CD14-positive monocyte (primary cell): ENCODE data around the gene STXBP5. TPM values are rescaled to one million over a fixed set of nuclear protein-coding genes. Genes with fewer than 3 reads are reported as not detected.

Experiments used
- DNase-seq, 3 donors: peaks; one replicate each; pipeline ENCODE4 v3.0.0-alpha.2; 2011 to 2022
- H2AFZ ChIP-seq: 2 replicates; pipeline ENCODE4 v1.6.0; 2012; ENCODE audit warnings: mild to moderate bottlenecking, low read depth, low read length, inconsistent platforms; ENCODE audit not compliant: insufficient read depth, poor library complexity, severe bottlenecking
- H3K27ac ChIP-seq, 2 donors: 1 replicate in 1 of 2; 2 replicates in 1 of 2; pipeline ENCODE4 v1.5.1; 2012 to 2013; ENCODE audit warnings: low read length in 2 of 2, control low read depth in 1 of 2, inconsistent platforms in 1 of 2, low read depth in 1 of 2, mild to moderate bottlenecking in 1 of 2
- H3K27me3 ChIP-seq, 2 donors: one replicate each; pipeline versions ENCODE4 v1.6.0 to v1.6.1; 2011 to 2013; ENCODE audit warnings: low read length in 2 of 2; ENCODE audit not compliant: control insufficient read depth in 2 of 2, insufficient read depth in 2 of 2
- H3K36me3 ChIP-seq, 2 donors: replicated peaks in 1 of 2; 1 replicate in 1 of 2; 2 replicates in 1 of 2; pipeline versions ENCODE4 v1.5.1 to v1.6.1; 2012 to 2013; ENCODE audit warnings: low read length in 2 of 2, control low read depth in 1 of 2, inconsistent platforms in 1 of 2, mild to moderate bottlenecking in 1 of 2; ENCODE audit not compliant: insufficient read depth in 2 of 2, control insufficient read depth in 1 of 2
- H3K4me1 ChIP-seq, 2 donors: 1 replicate in 1 of 2; 2 replicates in 1 of 2; pipeline versions ENCODE4 v1.5.1 to v1.6.1; 2012 to 2013; ENCODE audit warnings: low read length in 2 of 2, control low read depth in 1 of 2, inconsistent platforms in 1 of 2, mild to moderate bottlenecking in 1 of 2, moderate library complexity in 1 of 2; ENCODE audit not compliant: insufficient read depth in 2 of 2, control insufficient read depth in 1 of 2
- H3K4me2 ChIP-seq: replicated peaks from 2 replicates; pipeline ENCODE3; 2012; ENCODE audit warnings: low read length, moderate library complexity, mild to moderate bottlenecking; ENCODE audit not compliant: poor library complexity, severe bottlenecking; ENCODE audit errors: extremely low read depth
- H3K4me3 ChIP-seq, 3 experiments: fragments of 200-600 bp in 1 of 3; sonication (generic) in 1 of 3; replicated peaks in 1 of 3; 1 replicate in 2 of 3; 2 replicates in 1 of 3; pipeline ENCODE4 v1.5.1; 2011 to 2013; ENCODE audit warnings: low read length in 3 of 3, mild to moderate bottlenecking in 3 of 3, control low read depth in 2 of 3, low read depth in 2 of 3, inconsistent platforms in 1 of 3, moderate library complexity in 1 of 3
- H3K79me2 ChIP-seq: 2 replicates; pipeline ENCODE4 v1.6.0; 2012; ENCODE audit warnings: mild to moderate bottlenecking, control low read depth, inconsistent platforms, low read length, moderate library complexity; ENCODE audit not compliant: insufficient read depth
- H3K9ac ChIP-seq: 2 replicates; pipeline ENCODE4 v1.6.0; 2017; ENCODE audit warnings: low read length, mild to moderate bottlenecking; ENCODE audit not compliant: insufficient read depth, poor library complexity, severe bottlenecking
- H3K9me3 ChIP-seq, 2 donors: replicated peaks in 1 of 2; 1 replicate in 1 of 2; 2 replicates in 1 of 2; pipeline versions ENCODE4 v1.5.1 to v1.6.1; 2012 to 2013; ENCODE audit warnings: low read length in 2 of 2, control low read depth in 1 of 2; ENCODE audit not compliant: control insufficient read depth in 1 of 2, insufficient read depth in 1 of 2
- H4K20me1 ChIP-seq: 2 replicates; pipeline ENCODE4 v1.6.0; 2012; ENCODE audit warnings: mild to moderate bottlenecking, low read length, control low read depth, moderate library complexity; ENCODE audit not compliant: insufficient read depth
- H3K27ac Mint-ChIP-seq, 7 donors: one replicate each; pipeline ENCODE4 v1.8.0; 2020; ENCODE audit warnings: mild to moderate bottlenecking in 7 of 7, mixed read lengths in 7 of 7, moderate library complexity in 6 of 7, inconsistent platforms in 2 of 7
- H3K27me3 Mint-ChIP-seq, 3 donors: one replicate each; pipeline ENCODE4 v1.8.0; 2021 to 2022; ENCODE audit warnings: low read depth in 3 of 3, mild to moderate bottlenecking in 3 of 3, mixed read lengths in 3 of 3, moderate library complexity in 3 of 3, inconsistent platforms in 1 of 3
- H3K36me3 Mint-ChIP-seq, 2 donors: one replicate each; pipeline ENCODE4 v1.8.0; 2020; ENCODE audit warnings: mixed read lengths in 2 of 2, inconsistent platforms in 1 of 2, mild to moderate bottlenecking in 1 of 2
- H3K4me1 Mint-ChIP-seq: one replicate; pipeline ENCODE4 v1.8.0; 2020; ENCODE audit warnings: mild to moderate bottlenecking, mixed read lengths
- H3K4me3 Mint-ChIP-seq, 2 donors: one replicate each; pipeline ENCODE4 v1.8.0; 2020; ENCODE audit warnings: mild to moderate bottlenecking in 2 of 2, mixed read lengths in 2 of 2, moderate library complexity in 1 of 2
- H3K9me3 Mint-ChIP-seq, 7 donors: one replicate each; pipeline ENCODE4 v1.8.0; 2020 to 2022; ENCODE audit warnings: mixed read lengths in 7 of 7, mild to moderate bottlenecking in 6 of 7, moderate library complexity in 6 of 7, inconsistent platforms in 2 of 7
- CTCF ChIP-seq: fragments of 200-600 bp; IDR thresholded peaks from one replicate; pipeline ENCODE4 v1.8.0; 2022; ENCODE audit warnings: antibody characterized with exemption, mild to moderate bottlenecking
- WGBS: methylation state at CpG from one replicate; pipeline ENCODE4 v1.1.5; 2013; ENCODE audit warnings: missing lambda C conversion rate; ENCODE audit not compliant: insufficient coverage; 5-methylcytosine and 5-hydroxymethylcytosine counted together
- intact Hi-C, 2 donors: fragments of 100-400 bp; cut with micrococcal nuclease; formaldehyde crosslinking; loops; one replicate each; pipeline versions ENCODE4 v1.15.0 to v1.15.1; 2023
- polyA plus RNA-seq, 3 donors: library from polyadenylated mRNA; depleted of rRNA in 1 of 3; unstranded in 2 of 3; stranded (reverse) in 1 of 3; fragments of 300-500 nt in 2 of 3; fragments of >200 nt in 1 of 3; fragmentation: Illumina TruSeq in 2 of 3; gene quantifications; 1 replicate in 2 of 3; 2 replicates in 1 of 3; pipeline ENCODE4 v1.2.3, GENCODE V29; 2012 to 2021

The STXBP5 gene
- polyA plus RNA-seq, 3 donors, result 1.5 to 8.8 (median 2.0) TPM

GRCh38 chr6:147207351-147207750 is 3.1 kb downstream of the STXBP5 start:
- no peaks in the 10 kb centered on the region for H3K27me3 ChIP-seq
- intact Hi-C loops, result no loop called here
- peaks cover 32% of the 10 kb centered on the region for H3K4me1 Mint-ChIP-seq
- DNase-seq, result no peak
- H3K79me2 ChIP-seq, result peaks cover 50% of the 10 kb centered on the region
- no peak overlapping the region for H3K4me3 Mint-ChIP-seq
- H3K27ac ChIP-seq, result no peak overlapping the region
- no peaks in the 10 kb centered on the region for H3K9me3 ChIP-seq
- no peaks in the 10 kb centered on the region for H3K9me3 Mint-ChIP-seq
- H3K36me3 ChIP-seq, result no peaks in the 10 kb centered on the region
- no peak overlapping the region for H3K27ac Mint-ChIP-seq
- no peak overlapping the region for H3K9ac ChIP-seq
- TF ChIP-seq CTCF, result no peak
- peaks cover 0 to 2% (median 0%) of the 10 kb centered on the region in 3 donors for H3K27me3 Mint-ChIP-seq
- peaks cover 14% of the 10 kb centered on the region for H4K20me1 ChIP-seq
- no peak overlapping the region for H3K4me2 ChIP-seq
- H3K4me3 ChIP-seq, result no peak overlapping the region
- peaks cover 8 to 10% of the 10 kb centered on the region in 2 donors for H3K36me3 Mint-ChIP-seq
- no peak overlapping the region for H2AFZ ChIP-seq
- H3K4me1 ChIP-seq, result peaks cover 11 to 19% of the 10 kb centered on the region in 2 donors
- WGBS, result no CpG with 5 or more reads among the region's 6 CpGs

- Mint-ChIP-seq H3K9me3 (no peaks in the 10 kb centered on the region), H3K27ac (no peak overlapping the region), H3K4me3 (no peak overlapping the region), H3K27me3 (no peaks in the 10 kb centered on the region), H3K36me3 (peaks cover 10% of the 10 kb centered on the region in 2 donors), H3K4me1 (peaks cover 31% of the 10 kb centered on the region)
- Histone ChIP-seq H3K4me1 (peaks cover 11 to 19% of the 10 kb centered on the region in 2 donors), H3K79me2 (peaks cover 52% of the 10 kb centered on the region), H3K4me2 (no peak overlapping the region), H3K27ac (no peak overlapping the region), H3K9ac (no peak overlapping the region), H4K20me1 (peaks cover 14% of the 10 kb centered on the region), H3K27me3 (no peaks in the 10 kb centered on the region), H3K36me3 (peaks cover 0 to 3% of the 10 kb centered on the region in 2 donors), H3K9me3 (no peaks in the 10 kb centered on the region), H2AFZ (no peak overlapping the region), H3K4me3 (no peak overlapping the region)
- no peak for DNase-seq
- intact Hi-C loops, result no loop called here
- no peak for TF ChIP-seq CTCF
- WGBS, result no CpG with 5 or more reads among the region's 4 CpGs
Measured at GRCh38 chr6:147207837-147208754, 3.9 kb downstream of the STXBP5 start.
